GM12878 (cell line): Measurements from ENCODE around the gene AGRN. TPM values are rescaled to one million over a fixed set of nuclear protein-coding genes. Genes with fewer than 3 reads are reported as not detected.

Source experiments
- ATAC-seq: fragments of 200-7000 bp; cut with Tn5 transposase; 3 replicates; pipeline ENCODE4 v1.9.1; 2020; ENCODE audit warnings: mild to moderate bottlenecking, moderate library complexity
- BruUV-seq: library from RNA; stranded (reverse); fragments of 400-500 nt; replicated peaks from 2 replicates; lab custom pipeline; 2021; lab: Mats Ljungman, UMichigan
- CTCF ChIA-PET: fragments of 300-600 bp; sonication (Branson Sonifier 250); formaldehyde crosslinking; extraction: SDS; loops from one replicate; lab custom pipeline; 2021; ENCODE audit warnings: inconsistent platforms; lab: Yijun Ruan, JAX
- POLR2A ChIA-PET: fragments of 350-600 bp; formaldehyde crosslinking; extraction: SDS; loops from one replicate; lab custom pipeline; 2021; ENCODE audit warnings: inconsistent platforms; lab: Charles Lee
- RAD21 ChIA-PET: fragments of 300-600 bp; sonication (Branson Sonifier 250); formaldehyde crosslinking; loops from one replicate; lab custom pipeline; 2023; ENCODE audit warnings: antibody characterized with exemption; ENCODE audit not compliant: unreplicated experiment; lab: Charles Lee
- SMC1A ChIA-PET: fragments of 300-600 bp; sonication (Branson Sonifier 250); formaldehyde crosslinking; loops from one replicate; lab custom pipeline; 2023; ENCODE audit not compliant: unreplicated experiment, uncharacterized antibody; lab: Charles Lee
- DNase-seq: peaks from one replicate; pipeline ENCODE4 v3.0.0-alpha.2; 2011; ENCODE audit warnings: low read depth, low spot score
- FAIRE-seq: peaks from 3 replicates; lab custom pipeline; 2011; peaks lifted over from hg19 to GRCh38; lab: Jason Lieb, UNC
- H2AFZ ChIP-seq: 2 replicates; pipeline ENCODE4 v1.6.0; 2011; ENCODE audit warnings: low read depth, low read length, control low read depth; ENCODE audit not compliant: control insufficient read depth
- H3K27ac ChIP-seq: 2 replicates; pipeline ENCODE4 v1.5.1; 2011; ENCODE audit warnings: control low read depth; ENCODE audit not compliant: control insufficient read depth, insufficient read depth
- H3K27me3 ChIP-seq, 2 experiments: replicated peaks in 1 of 2; 2 replicates each; pipeline versions ENCODE4 v1.6.0 to v1.6.1; 2011; ENCODE audit warnings: low read length in 1 of 2; ENCODE audit not compliant: control insufficient read depth in 2 of 2, insufficient read depth in 2 of 2
- H3K36me3 ChIP-seq, 2 experiments: 2 replicates each; pipeline ENCODE4 v1.5.1; 2011; ENCODE audit warnings: low read length in 1 of 2; ENCODE audit not compliant: control insufficient read depth in 2 of 2, insufficient read depth in 2 of 2
- H3K4me1 ChIP-seq: 2 replicates; pipeline ENCODE4 v1.6.1; 2011; ENCODE audit warnings: mild to moderate bottlenecking, low read length, moderate library complexity, mixed read lengths; ENCODE audit not compliant: control insufficient read depth, insufficient read depth
- H3K4me2 ChIP-seq: 2 replicates; pipeline ENCODE4 v1.6.0; 2011; ENCODE audit warnings: control low read depth; ENCODE audit not compliant: control insufficient read depth, insufficient read depth
- H3K4me3 ChIP-seq: fragments of 200-600 bp; sonication (generic); 2 replicates; pipeline ENCODE4 v1.5.1; 2016
- H3K79me2 ChIP-seq: 2 replicates; pipeline ENCODE4 v1.6.0; 2011; ENCODE audit warnings: low read length; ENCODE audit not compliant: control insufficient read depth, insufficient read depth
- H3K9ac ChIP-seq: 2 replicates; pipeline ENCODE4 v1.8.0; 2011; ENCODE audit warnings: low read length, control low read depth, mixed read lengths; ENCODE audit not compliant: control insufficient read depth, insufficient read depth
- H3K9me3 ChIP-seq: replicated peaks from 3 replicates; pipeline ENCODE4 v1.5.1; 2011; ENCODE audit warnings: mild to moderate bottlenecking, low read length; ENCODE audit not compliant: control insufficient read depth, insufficient read depth
- H4K20me1 ChIP-seq: 2 replicates; pipeline ENCODE4 v1.6.0; 2011; ENCODE audit not compliant: control insufficient read depth, insufficient read depth
- ATF3 ChIP-seq: IDR thresholded peaks from 2 replicates; pipeline ENCODE4 v1.6.1; 2011; ENCODE audit warnings: low read depth, mild to moderate bottlenecking, low read length, moderate library complexity, borderline replicate concordance; ENCODE audit errors: extremely low read depth
- EP300 ChIP-seq, 2 experiments: fragments of 150-350 bp in 1 of 2; IDR thresholded peaks; 2 replicates each; pipeline ENCODE4 v1.6.1; 2011 to 2012; ENCODE audit warnings: low read depth in 2 of 2, low read length in 2 of 2, borderline replicate concordance in 1 of 2, improper control_type of control experiment in 1 of 2, inconsistent platforms in 1 of 2; ENCODE audit not compliant: control insufficient read depth in 1 of 2
- MTA3 ChIP-seq: IDR thresholded peaks from 2 replicates; pipeline ENCODE4 v1.6.1; 2012; ENCODE audit warnings: low read length, inconsistent platforms, borderline replicate concordance
- SMARCA5 ChIP-seq: fragments of 450-650 bp; IDR thresholded peaks from 2 replicates; pipeline ENCODE4 v1.6.1; 2017; ENCODE audit warnings: mild to moderate bottlenecking
- SUZ12 ChIP-seq: fragments of 200-600 bp; sonication (generic); IDR thresholded peaks from one replicate; pipeline ENCODE4 v1.6.1; 2018; ENCODE audit warnings: antibody characterized with exemption, mild to moderate bottlenecking; ENCODE audit not compliant: unreplicated experiment
- TCF3 ChIP-seq: IDR thresholded peaks from 2 replicates; pipeline ENCODE4 v1.6.1; 2012; ENCODE audit warnings: low read depth, mild to moderate bottlenecking, low read length, borderline replicate concordance; ENCODE audit not compliant: insufficient read depth
- WGBS: methylation state at CpG from one replicate; pipeline ENCODE4 v1.1.6; 2016; ENCODE audit warnings: low lambda C conversion rate; ENCODE audit not compliant: insufficient replicate concordance, insufficient coverage; ENCODE audit errors: missing lambda C conversion rate; 5-methylcytosine and 5-hydroxymethylcytosine counted together
- in situ Hi-C: fragments of 300-500 bp; cut with MboI; formaldehyde crosslinking; loops from 9 replicates; pipeline ENCODE4 v1.14.3; 2018; ENCODE audit warnings: mixed read lengths
- intact Hi-C: fragments of 100-400 bp; cut with micrococcal nuclease; formaldehyde crosslinking; loops from one replicate; pipeline ENCODE4 v1.14.2; 2022; ENCODE audit not compliant: unreplicated experiment
- polyA plus RNA-seq, 11 experiments: library from polyadenylated mRNA; depleted of rRNA in 4 of 11; unstranded in 6 of 11; stranded (reverse) in 5 of 11; fragments of >200 nt; fragmentation: Nextera tagmentation in 4 of 11; fragmentation: Illumina TruSeq in 1 of 11; extraction: Ambion mirVana in 4 of 11; extraction: Trizol in 1 of 11; gene quantifications; 1 replicate in 1 of 11; 2 replicates in 10 of 11; pipeline versions ENCODE4 v1.2.1 to v1.2.3, GENCODE V29; 2011 to 2016; ENCODE audit warnings: inconsistent platforms in 2 of 11, missing spikeins in 2 of 11, low read depth in 1 of 11
- total RNA-seq, 4 experiments: library from RNA; depleted of rRNA in 3 of 4; stranded (reverse); fragments of >200 nt in 3 of 4; fragmentation: Illumina TruSeq in 1 of 4; extraction: Trizol in 1 of 4; gene quantifications; 2 replicates each; pipeline versions ENCODE4 v1.2.1 to v1.2.3, GENCODE V29; 2013 to 2021
- TF ChIP-seq, protein P1 (sequence below): IDR thresholded peaks from 2 replicates; pipeline ENCODE4 v1.6.1; 2012; ENCODE audit warnings: low read depth, low read length, improper control_type of control experiment

The AGRN gene
- total and polyA plus RNA-seq, 10 of the 15 experiments (the other 5 are each of a cell fraction or from before 2014, with no cell fraction given): 0.02 to 41.8 (median 4.1) TPM

- Histone ChIP-seq H3K27me3 (no peaks in the 10 kb centered on the region), H3K4me1 (peaks cover 6% of the 10 kb centered on the region), H3K36me3 (no peaks in the 10 kb centered on the region), H3K4me3 (no peak overlapping the region), H3K79me2 (no peaks in the 10 kb centered on the region), H3K4me2 (no peak overlapping the region), H4K20me1 (no peaks in the 10 kb centered on the region), H2AFZ (no peak overlapping the region), H3K27ac (no peak overlapping the region), H3K9ac (no peak overlapping the region), H3K9me3 (no peaks in the 10 kb centered on the region)
- ChIA-PET SMC1A (no interaction called here), RAD21 (no interaction called here), POLR2A (no interaction called here), CTCF (no interaction called here)
- TF ChIP-seq EP300 (IDR thresholded peaks at IDR 0.05; ENCODE audit: borderline replicate concordance in 1 of 2, control insufficient read depth in 1 of 2, low read depth in 2 of 2, low read length in 2 of 2): no peak
- TF ChIP-seq ATF3: no peak
- no peak for TF ChIP-seq MTA3
- TF ChIP-seq SMARCA5: no peak
- TF ChIP-seq, protein P1, sequence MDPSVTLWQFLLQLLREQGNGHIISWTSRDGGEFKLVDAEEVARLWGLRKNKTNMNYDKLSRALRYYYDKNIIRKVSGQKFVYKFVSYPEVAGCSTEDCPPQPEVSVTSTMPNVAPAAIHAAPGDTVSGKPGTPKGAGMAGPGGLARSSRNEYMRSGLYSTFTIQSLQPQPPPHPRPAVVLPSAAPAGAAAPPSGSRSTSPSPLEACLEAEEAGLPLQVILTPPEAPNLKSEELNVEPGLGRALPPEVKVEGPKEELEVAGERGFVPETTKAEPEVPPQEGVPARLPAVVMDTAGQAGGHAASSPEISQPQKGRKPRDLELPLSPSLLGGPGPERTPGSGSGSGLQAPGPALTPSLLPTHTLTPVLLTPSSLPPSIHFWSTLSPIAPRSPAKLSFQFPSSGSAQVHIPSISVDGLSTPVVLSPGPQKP: no peak
- TF ChIP-seq TCF3: no peak
- no peak for TF ChIP-seq SUZ12
- in situ Hi-C loops: no loop called here
- no peak for DNase-seq
- no peak for ATAC-seq
- 86% methylated on average over 35 of the region's 38 CpGs for WGBS
- no TSS peak for BruUV-seq
- no peak for FAIRE-seq
- intact Hi-C loops: no loop called here
Observed at GRCh38 chr1:1084372-1085170, 64.7 kb downstream of the AGRN start.
